Fibroblast of lung (primary cell): ENCODE data around the gene ABCC8.

Experiments used
- EZH2 ChIP-seq: IDR thresholded peaks from 2 replicates; pipeline ENCODE4 v1.5.1; 2012; ENCODE audit warnings: low read length, control low read depth, mild to moderate bottlenecking; ENCODE audit errors: missing control alignments
- TF ChIP-seq, protein P1 (sequence below), 2 donors: IDR thresholded peaks in 1 of 2; conservative IDR thresholded peaks in 1 of 2; 1 replicate in 1 of 2; 2 replicates in 1 of 2; pipeline ENCODE4 v1.5.1; 2011 to 2012; ENCODE audit warnings: low read length in 2 of 2, control low read depth in 1 of 2, inconsistent platforms in 1 of 2, low read depth in 1 of 2, mild to moderate bottlenecking in 1 of 2

- TF ChIP-seq EZH2: no peak
- TF ChIP-seq, protein P1, sequence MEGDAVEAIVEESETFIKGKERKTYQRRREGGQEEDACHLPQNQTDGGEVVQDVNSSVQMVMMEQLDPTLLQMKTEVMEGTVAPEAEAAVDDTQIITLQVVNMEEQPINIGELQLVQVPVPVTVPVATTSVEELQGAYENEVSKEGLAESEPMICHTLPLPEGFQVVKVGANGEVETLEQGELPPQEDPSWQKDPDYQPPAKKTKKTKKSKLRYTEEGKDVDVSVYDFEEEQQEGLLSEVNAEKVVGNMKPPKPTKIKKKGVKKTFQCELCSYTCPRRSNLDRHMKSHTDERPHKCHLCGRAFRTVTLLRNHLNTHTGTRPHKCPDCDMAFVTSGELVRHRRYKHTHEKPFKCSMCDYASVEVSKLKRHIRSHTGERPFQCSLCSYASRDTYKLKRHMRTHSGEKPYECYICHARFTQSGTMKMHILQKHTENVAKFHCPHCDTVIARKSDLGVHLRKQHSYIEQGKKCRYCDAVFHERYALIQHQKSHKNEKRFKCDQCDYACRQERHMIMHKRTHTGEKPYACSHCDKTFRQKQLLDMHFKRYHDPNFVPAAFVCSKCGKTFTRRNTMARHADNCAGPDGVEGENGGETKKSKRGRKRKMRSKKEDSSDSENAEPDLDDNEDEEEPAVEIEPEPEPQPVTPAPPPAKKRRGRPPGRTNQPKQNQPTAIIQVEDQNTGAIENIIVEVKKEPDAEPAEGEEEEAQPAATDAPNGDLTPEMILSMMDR (conservative IDR thresholded peaks at IDR 0.05 in 1 of 2, IDR thresholded peaks at IDR 0.05 in 1 of 2; ENCODE audit: low read depth in 1 of 2, low read length in 2 of 2): no peak
These were observed 30.3 kb upstream of the ABCC8 start for GRCh38 chr11:17506942-17507341.
